ENCODE measurements around the gene SUMO3. TPM values are rescaled to one million over a fixed set of nuclear protein-coding genes. Genes with fewer than 3 reads are reported as not detected.
A peak's percentile ranks its signal among the peaks of the same experiment; 100 is the strongest.

Gene SUMO3
- total and polyA plus RNA-seq, 2 of the 4 experiments (the other 2 are of a cell fraction) = 64.9 to 101 TPM

- no peak for TF ChIP-seq RFX5 (IDR thresholded peaks at IDR 0.05; ENCODE audit: low read depth, low read length)
- TF ChIP-seq, protein P1, sequence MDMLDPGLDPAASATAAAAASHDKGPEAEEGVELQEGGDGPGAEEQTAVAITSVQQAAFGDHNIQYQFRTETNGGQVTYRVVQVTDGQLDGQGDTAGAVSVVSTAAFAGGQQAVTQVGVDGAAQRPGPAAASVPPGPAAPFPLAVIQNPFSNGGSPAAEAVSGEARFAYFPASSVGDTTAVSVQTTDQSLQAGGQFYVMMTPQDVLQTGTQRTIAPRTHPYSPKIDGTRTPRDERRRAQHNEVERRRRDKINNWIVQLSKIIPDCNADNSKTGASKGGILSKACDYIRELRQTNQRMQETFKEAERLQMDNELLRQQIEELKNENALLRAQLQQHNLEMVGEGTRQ (IDR thresholded peaks at IDR 0.05; ENCODE audit: low read depth, low read length) = no peak
- no peak for TF ChIP-seq FOS (IDR thresholded peaks at IDR 0.05; ENCODE audit: low read depth, low read length)
- TF ChIP-seq NFE2L2 (IDR thresholded peaks at IDR 0.05; ENCODE audit: low read depth, low read length) = no peak
- TF ChIP-seq RAD21 (IDR thresholded peaks at IDR 0.05; ENCODE audit: low read length) = no peak
- TF ChIP-seq CEBPB (IDR thresholded peaks at IDR 0.05; ENCODE audit: low read depth, low read length) = no peak
- TF ChIP-seq BHLHE40 (IDR thresholded peaks at IDR 0.05; ENCODE audit: low read depth, low read length) = no peak
- TF ChIP-seq POLR2A (IDR thresholded peaks at IDR 0.05; ENCODE audit: low read depth, low read length) = no peak
- no peak for TF ChIP-seq SMC3 (IDR thresholded peaks at IDR 0.05; ENCODE audit: low read depth, low read length)
- no peak for TF ChIP-seq CHD1 (IDR thresholded peaks at IDR 0.05; ENCODE audit: low read depth, low read length)
- no peak for TF ChIP-seq MAZ (IDR thresholded peaks at IDR 0.05; ENCODE audit: borderline replicate concordance, low read depth, low read length)
- TF ChIP-seq, protein P2, sequence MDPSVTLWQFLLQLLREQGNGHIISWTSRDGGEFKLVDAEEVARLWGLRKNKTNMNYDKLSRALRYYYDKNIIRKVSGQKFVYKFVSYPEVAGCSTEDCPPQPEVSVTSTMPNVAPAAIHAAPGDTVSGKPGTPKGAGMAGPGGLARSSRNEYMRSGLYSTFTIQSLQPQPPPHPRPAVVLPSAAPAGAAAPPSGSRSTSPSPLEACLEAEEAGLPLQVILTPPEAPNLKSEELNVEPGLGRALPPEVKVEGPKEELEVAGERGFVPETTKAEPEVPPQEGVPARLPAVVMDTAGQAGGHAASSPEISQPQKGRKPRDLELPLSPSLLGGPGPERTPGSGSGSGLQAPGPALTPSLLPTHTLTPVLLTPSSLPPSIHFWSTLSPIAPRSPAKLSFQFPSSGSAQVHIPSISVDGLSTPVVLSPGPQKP (IDR thresholded peaks at IDR 0.05; ENCODE audit: borderline replicate concordance, low read depth, low read length) = no peak
- TF ChIP-seq, protein P3, sequence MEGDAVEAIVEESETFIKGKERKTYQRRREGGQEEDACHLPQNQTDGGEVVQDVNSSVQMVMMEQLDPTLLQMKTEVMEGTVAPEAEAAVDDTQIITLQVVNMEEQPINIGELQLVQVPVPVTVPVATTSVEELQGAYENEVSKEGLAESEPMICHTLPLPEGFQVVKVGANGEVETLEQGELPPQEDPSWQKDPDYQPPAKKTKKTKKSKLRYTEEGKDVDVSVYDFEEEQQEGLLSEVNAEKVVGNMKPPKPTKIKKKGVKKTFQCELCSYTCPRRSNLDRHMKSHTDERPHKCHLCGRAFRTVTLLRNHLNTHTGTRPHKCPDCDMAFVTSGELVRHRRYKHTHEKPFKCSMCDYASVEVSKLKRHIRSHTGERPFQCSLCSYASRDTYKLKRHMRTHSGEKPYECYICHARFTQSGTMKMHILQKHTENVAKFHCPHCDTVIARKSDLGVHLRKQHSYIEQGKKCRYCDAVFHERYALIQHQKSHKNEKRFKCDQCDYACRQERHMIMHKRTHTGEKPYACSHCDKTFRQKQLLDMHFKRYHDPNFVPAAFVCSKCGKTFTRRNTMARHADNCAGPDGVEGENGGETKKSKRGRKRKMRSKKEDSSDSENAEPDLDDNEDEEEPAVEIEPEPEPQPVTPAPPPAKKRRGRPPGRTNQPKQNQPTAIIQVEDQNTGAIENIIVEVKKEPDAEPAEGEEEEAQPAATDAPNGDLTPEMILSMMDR (conservative IDR thresholded peaks at IDR 0.05; ENCODE audit: low read depth, low read length) = no peak
- no peak for ATAC-seq (ENCODE audit: low read depth)
- Histone ChIP-seq H3K36me3 (ENCODE audit: control insufficient read depth, insufficient read depth, low read length) (no peaks in the 10 kb centered on the region), H4K5ac (ENCODE audit: low read depth, low read length) (no peak overlapping the region), H3K14ac (replicated peaks; ENCODE audit: low read depth, low read length) (no peak overlapping the region), H3K27me3 (ENCODE audit: control insufficient read depth, insufficient read depth, low read length) (no peaks in the 10 kb centered on the region), H3K4ac (ENCODE audit: low read depth, low read length) (no peak overlapping the region), H3K79me1 (ENCODE audit: low read depth in 1 of 2, low read length in 2 of 2) (peaks cover 12 to 39% of the 10 kb centered on the region in 2 experiments), H4K91ac (ENCODE audit: insufficient read depth, low read depth, low read length) (no peak overlapping the region), H3K4me1 (ENCODE audit: control insufficient read depth, insufficient read depth, low read length) (peaks cover 8% of the 10 kb centered on the region; the same call in 1 of the 2 replicates), H3K4me2 (ENCODE audit: low read depth, low read length) (no peak overlapping the region), H2BK15ac (ENCODE audit: low read depth, low read length) (no peak overlapping the region), H3K4me3 (ENCODE audit: insufficient read depth, low read depth, low read length) (no peak overlapping the region), H2AK5ac (ENCODE audit: low read depth, low read length) (peak overlapping the region; percentile 43), H3K9me3 (ENCODE audit: control insufficient read depth, insufficient read depth, low read length) (peaks cover 39% of the 10 kb centered on the region), H3K23ac (ENCODE audit: low read depth, low read length) (no peak overlapping the region), H2AFZ (replicated peaks; ENCODE audit: low read length, poor library complexity) (no peak overlapping the region), H2AK9ac (replicated peaks; ENCODE audit: low read depth, low read length, poor library complexity) (peak overlapping the region; percentile 95), H3K9ac (ENCODE audit: low read depth, low read length) (no peak overlapping the region), H4K20me1 (ENCODE audit: insufficient read depth, low read length) (peaks cover 29% of the 10 kb centered on the region), H4K8ac (ENCODE audit: low read depth in 2 of 2, low read length in 2 of 2) (no peak overlapping the region), H2BK120ac (ENCODE audit: low read depth, low read length) (no peak overlapping the region), H2BK20ac (ENCODE audit: low read depth, low read length) (no peak overlapping the region), H3K56ac (ENCODE audit: extremely low read depth, insufficient read depth, low read length) (no peak overlapping the region), H2BK5ac (ENCODE audit: low read depth, low read length, poor library complexity, severe bottlenecking) (no peak overlapping the region), H3K18ac (ENCODE audit: low read depth, low read length) (no peak overlapping the region), H3K27ac (ENCODE audit: insufficient read depth, low read length) (no peak overlapping the region), H3K9me1 (ENCODE audit: insufficient read depth, low read length) (peaks cover 8% of the 10 kb centered on the region)
- POLR2A ChIA-PET (ENCODE audit: unreplicated experiment) = no interaction called here
- no TSS peak for BruUV-seq (replicated peaks)
- intact Hi-C loops (cut with micrococcal nuclease) (loop anchor here (5.0 kb wide), 1 partner anchor 53 kb away; the partner anchor contains the start of gene PTTG1IP), dilution Hi-C loops (cut with HindIII; ENCODE audit: low sequenced_read_pairs, unreplicated experiment) (no loop called here), in situ Hi-C loops (cut with MboI; ENCODE audit: low sequenced_read_pairs) (loop anchor here (25.0 kb wide), 1 partner anchor 293 kb away; no protein-coding TSS in a partner anchor)
- WGBS, 2 experiments (ENCODE audit: extremely low coverage in 2 of 2, insufficient read length in 1 of 2) = 99% methylated on average over 21 of the region's 33 CpGs; no CpG with 5 or more reads in 1 of the 2 experiments
- no peak for DNase-seq
- CTCF ChIA-PET = no interaction called here
These were observed 1.7 kb upstream of the SUMO3 start for GRCh38 chr21:44819283-44820243.

Measured in IMR-90 (cell line).